Stimulated activated CD8-positive, alpha-beta memory T cell treated with anti-CD3 and anti-CD28 coated beads, Interleukin-12 subunit alpha, Interleukin-12 subunit beta, amount 100 ng/mL, for 24 hours (primary cell): Measurements from ENCODE around the gene PCDH15.

ENCODE experiments used
- DNase-seq: peaks from one replicate; pipeline ENCODE4 v3.0.0-alpha.2; 2020; ENCODE audit errors: extremely low read depth

Gene PCDH15

DNA sequence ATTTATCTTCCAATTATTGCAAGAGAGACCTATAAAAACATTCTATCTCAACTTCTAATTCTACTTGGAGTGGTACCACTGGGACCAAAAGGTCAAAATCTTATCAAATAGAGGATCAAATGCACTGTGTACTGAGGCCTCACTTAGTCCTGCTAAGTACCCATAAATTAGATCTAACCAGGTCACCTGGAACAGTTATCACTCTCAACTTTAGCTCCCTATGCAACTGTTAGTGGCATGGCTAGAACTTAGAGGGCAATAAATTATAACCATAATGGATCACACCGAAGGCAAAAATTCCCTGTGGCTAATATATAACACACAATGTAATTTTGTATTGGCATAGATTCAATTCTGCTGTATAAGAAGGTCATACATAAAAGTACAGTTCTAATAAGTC is 428.9 kb downstream of the PCDH15 start:
- no peak for DNase-seq

DNA sequence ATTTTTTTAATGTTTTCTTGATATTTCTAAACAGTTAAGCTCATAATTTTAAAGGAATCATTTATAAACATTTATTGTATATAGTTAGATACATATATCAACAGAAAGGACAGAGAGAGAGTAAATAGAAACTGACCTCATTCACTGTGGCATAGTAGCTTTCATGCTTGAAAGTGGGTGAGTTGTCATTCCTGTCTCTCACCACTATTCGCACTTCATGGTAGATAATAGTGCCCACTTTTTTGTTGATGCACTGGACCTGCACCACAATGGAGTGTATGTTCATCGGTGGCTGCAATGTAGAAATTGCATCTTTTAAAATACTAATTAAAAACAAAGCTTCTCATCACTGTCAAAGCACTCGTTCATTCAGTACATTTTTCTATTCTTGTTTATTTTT is 432.0 kb downstream of the PCDH15 start:
- DNase-seq, result no peak

DNA sequence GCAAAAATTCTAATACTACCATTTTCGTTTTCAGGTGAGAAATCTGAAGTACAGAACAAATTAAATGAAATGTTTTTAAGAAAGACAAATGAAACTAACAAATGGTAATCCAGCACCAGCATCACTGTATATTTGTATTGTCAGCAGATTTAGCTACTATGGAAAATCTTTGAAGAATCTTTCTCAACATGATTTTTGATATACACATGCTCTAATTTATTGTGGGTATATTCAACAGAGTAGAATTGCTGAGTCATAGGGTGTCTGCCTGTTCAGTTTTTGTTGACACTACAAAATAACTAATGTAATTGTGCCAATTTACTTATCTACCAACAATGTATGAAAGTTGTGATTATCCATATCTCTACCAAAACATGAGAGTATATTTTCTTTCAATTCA is 437.6 kb downstream of the PCDH15 start:
- no peak for DNase-seq

DNA sequence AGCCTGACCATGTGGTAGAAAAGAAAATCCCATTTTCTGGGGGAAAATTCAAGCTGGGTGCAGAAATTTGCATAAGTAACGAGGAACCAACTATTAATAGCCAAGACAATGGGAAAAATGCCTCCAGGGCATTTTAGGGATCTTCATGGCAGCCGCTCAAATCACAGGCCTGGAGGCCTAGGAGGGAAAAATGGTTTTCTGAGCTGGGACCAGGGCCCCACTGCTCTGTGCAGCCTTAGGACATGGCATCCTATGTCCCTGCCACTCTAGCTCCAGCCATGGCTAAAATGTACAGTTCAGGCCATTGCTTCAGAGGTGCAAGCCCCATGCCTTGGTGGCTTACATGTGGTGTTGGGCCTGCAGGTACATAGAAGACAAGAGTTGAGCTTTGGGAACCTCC is 459.0 kb downstream of the PCDH15 start:
- no peak for DNase-seq

DNA sequence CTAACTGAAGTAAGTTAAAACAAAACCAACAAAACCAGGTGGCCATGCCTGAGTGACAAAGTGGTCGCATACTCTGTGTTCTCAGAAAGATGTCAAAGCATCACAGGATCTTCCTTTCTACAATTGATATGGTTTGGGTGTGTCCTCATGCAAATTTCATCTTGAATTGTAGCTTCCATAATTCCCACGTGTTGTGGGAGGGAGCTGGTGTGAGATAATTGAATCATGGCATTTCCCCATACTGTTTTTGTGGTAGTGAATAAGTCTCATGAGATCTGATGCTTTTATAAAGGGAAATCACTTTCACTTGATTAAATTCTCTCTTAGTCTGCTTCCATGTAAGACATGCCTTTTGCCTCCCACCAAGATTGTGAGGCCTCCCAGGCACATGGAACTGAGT is 465.7 kb downstream of the PCDH15 start:
- no peak for DNase-seq

DNA sequence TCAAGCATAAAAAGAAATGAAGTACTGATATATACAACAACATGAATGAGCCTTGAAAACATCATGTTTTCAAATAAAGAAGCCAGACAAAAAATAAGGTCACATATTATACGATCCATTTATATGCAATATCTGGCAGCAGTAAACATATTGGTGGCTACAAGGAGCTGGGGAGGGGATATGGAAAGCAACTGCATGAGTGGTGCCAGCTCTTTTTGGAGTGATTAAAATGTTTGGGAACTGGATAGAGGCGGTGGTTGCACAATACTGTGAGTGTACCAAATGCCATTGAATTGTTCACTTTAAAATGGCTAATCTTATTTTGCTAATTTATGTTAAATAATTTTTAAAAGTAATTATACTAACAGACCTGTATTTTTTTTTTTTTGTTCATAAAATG is 481.7 kb downstream of the PCDH15 start:
- DNase-seq, result no peak

DNA sequence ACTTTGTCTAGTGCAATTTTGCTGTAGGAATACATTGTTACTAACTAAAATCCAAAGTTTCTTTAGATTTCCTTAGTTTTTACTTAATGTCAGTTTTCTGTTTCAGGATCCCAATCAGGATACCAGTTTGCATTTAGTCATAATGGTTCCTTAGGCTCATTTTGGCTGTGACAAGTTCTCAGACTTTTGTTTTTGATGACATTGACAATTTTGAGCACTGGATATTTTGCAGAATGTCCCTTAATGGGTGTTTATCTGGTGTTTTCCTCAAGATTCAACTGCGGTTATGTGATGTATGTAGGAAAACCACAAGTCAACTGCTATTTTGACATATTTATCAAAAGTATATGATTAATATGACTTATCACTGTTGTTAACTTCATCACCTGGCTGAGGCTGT is 482.6 kb downstream of the PCDH15 start:
- no peak for DNase-seq

DNA sequence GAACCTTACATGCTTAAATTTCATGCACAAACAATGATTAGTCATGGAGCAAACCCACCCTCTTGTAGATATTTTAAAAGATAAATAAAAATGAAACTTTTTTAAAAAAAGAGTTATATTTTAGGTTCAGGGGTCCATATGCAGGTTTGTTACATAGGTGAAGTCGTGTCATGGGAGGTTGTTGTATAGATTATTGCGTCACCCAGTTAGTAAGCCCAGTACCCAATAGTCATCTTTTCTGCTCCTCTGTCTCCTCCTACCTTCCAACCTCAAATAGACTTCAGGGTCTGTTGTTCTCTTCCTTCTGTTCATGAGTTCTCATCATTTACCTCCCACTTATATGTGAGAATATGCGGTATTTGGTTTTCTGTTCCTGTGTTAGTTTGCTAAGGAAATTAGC is 486.6 kb downstream of the PCDH15 start:
- no peak for DNase-seq

DNA sequence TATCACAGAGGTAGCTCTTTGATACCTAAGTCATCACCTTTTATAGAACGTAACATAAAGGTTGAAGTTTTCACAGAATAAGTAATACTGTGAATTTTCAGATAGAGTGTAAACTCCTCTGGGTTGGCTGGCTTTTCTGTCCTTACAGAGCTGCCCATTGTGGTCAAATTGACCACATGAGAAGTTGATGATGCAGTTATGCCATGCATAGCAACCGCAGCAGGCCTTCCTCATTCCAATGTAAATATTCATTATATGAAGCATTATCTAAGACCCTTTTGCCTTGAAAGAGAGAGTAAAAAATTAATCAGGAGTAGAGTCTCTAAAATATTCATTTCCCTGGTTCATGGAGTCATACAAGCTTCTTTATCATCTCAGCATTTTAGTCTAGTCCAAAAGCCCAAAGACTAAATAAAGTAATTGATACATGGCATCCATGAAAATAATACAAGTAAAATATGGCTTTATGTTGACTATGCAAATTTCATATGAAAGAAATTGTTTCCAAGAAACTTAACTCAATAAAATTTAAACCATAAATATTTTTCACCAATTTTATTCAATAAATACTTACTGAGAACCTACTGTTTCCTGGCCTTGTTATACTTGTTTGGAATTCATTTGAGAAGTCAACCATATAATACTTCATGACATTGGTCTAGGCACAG is 516.4 kb downstream of the PCDH15 start:
- no peak for DNase-seq

DNA sequence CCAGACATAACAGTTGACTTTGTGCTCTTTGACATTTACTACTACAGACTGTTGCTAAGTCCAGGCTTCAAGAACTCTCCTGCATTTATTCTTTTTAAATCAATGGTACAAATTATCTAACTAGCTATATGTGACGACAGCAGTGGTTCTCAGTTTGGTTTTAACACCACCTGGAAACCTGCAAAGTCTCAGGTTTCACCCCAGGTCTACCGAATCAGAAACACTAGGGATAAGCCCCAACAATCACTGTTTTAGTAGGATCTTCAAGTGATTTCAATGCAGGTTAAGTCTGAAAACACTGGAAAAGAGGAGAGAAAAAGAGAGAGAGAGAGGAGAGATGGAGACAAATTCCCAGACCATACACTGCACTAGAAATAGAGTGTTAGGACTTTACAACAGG is 519.0 kb downstream of the PCDH15 start:
- no peak for DNase-seq

DNA sequence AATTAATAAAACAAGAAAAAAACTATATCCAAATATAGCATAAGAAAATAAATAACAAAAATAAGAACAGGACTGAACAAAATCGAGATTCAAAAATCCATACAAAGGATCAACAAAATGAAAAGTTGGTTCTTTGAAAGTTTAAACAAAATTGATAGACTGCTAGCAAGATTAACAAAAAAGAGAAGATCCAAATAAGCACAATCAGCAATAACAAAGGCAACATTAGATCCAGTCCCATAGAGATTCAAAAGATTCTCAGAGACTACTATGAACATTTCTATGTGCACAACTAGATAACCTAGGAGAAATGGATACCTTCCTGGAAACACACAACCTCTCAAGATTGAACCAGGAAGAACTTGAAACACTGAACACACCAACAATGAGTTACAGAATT is 534.6 kb downstream of the PCDH15 start:
- no peak for DNase-seq

DNA sequence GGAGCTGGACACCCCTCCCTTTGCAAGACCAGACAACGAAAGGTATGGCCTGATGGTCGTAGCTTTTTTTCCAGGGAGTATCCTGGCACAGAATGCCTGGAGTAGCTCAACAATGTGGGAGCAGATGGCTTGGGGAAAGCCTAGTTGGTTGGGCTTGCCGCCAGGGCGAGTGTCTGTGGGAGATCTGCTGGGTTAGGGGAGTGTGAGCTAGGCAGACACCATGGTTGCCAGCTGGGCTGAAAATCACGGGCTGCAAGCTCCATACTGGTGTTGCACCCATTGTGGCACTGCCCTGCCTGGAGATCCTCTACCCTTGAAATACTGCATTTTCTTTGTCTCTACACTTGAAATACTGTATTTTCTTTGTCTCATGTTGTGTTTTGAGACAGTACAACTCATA is 538.3 kb downstream of the PCDH15 start:
- no peak for DNase-seq

DNA sequence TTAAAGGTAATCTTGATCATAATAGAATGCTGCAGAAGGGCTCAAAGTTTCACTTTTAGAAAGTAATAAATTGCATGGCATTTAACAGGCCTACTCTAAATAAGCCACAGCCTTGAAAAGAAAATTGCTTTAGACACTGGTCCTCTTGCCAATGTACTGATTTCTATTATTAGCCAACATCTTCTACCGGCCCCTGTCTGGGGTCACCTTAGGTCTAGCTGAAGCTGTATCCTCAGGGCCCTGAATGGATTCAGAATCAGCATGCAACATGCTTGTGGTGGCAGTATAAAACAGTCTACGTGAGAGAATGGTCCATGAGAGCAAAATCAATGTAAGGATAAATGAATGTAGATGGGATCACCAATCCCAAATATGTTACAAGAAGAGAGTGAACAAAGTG is 541.9 kb downstream of the PCDH15 start:
- no peak for DNase-seq

DNA sequence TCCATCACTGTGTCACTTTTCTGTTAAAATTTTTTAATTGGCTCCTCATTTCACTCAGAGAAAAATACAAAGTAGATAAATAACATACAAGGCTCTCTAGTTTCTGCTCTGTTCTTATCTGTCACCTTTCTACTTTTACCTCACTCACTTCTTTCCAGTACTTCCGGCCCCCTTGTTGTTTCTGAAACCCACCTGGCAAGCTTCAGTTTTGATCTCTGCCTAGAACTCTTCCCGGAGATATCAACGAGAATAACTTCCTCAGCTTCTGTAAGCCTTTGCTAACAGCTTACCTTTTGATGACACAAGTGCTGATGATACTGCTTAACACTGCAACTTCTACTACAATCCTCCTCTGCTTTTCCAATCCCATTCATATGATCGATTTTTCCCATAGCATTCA is 566.2 kb downstream of the PCDH15 start:
- DNase-seq, result no peak

DNA sequence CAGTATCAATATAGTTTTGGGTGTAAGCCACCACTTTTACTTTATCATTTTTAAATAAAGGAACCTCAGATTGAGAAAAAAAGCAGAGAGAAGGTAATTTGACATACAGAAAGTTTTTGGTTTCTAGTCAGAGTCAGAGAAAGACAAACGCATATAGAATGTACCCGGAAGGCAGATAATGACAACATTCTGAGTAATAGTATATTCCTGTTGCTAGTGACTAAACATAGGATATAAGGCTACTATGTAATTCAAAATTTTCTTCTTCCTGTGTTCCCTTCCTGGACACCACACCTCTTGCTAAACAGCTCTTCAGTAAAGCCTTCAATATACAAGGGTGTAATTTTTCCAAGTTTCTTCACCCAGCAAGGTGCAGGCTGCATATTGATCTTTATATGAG is 597.6 kb downstream of the PCDH15 start:
- DNase-seq, result no peak

DNA sequence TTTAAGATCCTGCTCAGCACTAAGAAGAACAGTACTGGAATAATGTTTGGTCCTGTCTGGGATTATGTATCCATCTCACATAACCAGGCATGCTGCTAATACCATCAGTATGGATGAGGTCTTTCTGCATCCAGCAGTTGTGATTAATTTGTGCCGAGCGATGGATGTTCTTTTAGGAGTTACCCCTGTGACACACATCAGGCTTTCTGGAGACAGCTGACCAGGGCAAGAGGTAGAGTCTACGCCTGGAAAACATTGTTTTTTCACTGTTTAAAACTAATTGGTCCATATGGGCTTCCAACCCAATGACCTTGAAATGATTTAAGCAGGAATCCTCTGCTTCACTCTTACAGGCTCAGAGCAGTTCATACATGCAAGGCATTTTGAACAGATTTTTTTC is 603.0 kb downstream of the PCDH15 start:
- no peak for DNase-seq

DNA sequence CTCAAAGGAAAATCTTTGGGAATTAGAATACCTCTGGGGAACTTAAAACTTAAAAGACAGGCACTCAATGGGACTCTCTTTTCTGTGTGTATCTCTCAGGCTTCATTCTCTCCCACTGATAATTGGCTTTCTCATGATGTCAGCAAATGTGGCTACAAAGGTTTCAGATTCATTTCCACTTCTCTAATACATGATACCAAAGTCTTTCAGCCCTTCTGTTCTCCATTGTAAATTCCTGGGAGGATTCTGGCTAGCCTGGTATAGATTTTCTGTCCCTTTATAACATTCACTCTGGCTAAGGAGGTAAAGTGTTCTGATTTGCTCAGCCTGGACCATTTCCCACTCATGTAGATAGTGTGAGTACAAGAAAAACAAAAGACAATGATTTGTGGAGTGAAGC is 606.2 kb downstream of the PCDH15 start:
- DNase-seq, result no peak

DNA sequence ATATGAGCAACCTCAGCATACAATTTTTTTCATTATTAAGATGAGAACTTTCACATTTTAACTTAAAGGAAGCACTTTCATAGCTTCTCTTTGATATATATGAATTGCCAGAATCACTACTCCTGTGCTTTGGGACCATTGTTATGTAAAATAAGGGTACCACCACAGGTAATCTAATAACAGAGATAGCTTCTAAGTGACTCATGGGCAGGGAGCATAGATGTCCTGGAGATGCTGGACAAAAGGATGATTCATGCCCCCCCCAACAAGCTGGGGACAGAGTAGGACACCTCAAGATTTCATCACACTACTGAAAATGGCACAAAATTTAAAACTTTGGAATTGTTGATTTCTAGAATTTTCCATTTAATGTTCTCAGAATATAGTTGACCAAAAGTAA is 641.1 kb downstream of the PCDH15 start:
- DNase-seq, result no peak

DNA sequence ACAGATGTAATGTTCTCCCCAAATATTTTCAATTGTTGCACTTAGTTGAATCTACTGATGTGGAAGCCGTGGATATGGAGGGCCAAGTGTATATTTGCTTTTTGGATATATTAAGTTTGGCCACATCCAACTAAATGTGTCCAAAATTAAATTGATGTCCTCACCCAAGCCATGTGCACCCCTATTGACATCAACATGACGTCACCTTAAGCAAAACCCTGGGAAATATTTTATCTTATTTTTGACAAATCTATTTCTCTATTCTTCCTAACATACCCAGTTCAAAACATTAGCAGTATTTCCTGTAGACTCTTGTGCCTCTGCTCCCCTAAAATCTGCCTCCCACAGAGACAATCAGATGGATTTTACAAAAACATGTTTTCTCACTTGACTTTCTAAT is 652.5 kb downstream of the PCDH15 start:
- DNase-seq, result no peak

DNA sequence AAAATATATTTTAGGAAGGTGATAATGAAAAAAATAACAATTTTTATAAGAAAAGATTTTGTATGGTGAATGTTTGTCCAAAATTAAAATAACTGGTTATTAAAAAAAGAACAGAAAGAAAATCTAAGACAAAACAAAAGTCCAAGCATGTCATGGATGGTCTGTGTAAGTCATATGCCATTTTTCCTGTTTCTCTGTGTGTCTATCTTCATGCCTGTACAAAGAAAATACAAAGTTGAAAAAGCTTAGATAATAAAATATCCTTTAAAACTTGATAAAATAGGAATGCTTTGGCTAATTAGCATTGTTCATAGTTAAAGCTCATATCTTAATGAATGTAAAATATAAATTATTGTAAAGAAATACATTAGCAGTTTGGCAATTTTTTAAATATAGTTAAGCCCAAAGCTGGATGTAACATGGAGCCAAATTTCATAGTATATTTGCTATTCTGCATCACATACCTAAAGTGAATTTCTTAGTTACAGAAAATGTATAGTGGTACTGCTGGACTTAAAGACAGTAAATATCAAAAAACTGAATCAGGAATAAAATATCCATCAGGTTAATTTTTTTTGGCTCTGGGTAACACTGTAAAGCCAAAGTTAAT is 661.1 kb downstream of the PCDH15 start:
- DNase-seq, result no peak

DNA sequence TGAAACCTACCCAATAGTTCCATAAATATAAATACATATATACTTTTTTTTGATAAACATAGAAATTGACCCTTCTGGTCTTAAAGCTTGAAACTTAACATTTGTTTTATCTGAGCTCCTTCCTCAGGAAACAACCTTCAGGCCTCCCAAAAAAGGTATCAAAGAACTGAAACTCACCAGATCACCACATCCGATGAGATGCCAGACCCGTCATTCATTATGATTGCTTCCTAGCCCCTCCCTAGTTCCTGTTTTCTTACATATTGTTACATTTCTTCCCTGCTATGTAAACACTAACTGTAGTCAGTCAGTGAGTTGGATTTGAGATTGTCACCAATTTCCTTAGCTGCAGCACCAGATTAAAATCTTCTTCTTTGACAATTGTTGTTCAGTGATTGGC is 663.6 kb downstream of the PCDH15 start:
- DNase-seq, result no peak

DNA sequence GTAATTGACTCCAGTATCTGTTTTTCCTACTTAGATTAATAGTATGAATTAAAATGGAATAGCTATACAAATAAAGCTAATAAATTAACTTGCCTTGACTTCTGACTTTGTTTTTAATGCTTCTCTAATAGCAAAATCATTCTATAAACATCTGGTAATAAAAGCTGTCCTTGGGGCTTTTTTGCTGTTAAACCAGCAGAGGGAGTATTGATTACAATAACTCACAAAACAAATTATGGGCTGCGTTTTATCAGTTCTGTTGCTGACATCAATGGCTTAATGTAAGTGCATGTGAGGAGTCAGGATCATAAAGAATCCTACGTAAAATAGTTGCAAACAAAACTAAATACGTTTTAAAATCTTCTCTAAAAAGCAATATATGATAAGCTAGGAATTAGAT is 667.8 kb downstream of the PCDH15 start:
- DNase-seq, result no peak

DNA sequence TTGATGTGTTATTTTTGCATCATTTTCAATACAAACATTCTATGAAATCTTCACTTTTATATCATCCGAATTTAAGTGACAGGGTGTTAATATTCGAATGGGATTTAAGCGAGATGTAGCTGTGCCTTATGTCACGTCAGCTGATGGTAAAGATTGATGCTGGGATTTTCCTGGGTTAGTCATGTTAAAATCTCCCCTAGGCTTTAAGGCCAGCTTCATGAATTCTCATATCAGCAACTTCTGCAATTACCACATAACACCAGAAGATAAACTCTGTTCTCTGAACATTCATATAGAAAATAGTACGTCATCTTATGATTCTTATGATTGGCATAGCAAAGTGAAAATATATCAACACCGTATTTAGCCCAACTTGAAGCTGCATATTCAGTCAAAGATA is 669.2 kb downstream of the PCDH15 start:
- no peak for DNase-seq

DNA sequence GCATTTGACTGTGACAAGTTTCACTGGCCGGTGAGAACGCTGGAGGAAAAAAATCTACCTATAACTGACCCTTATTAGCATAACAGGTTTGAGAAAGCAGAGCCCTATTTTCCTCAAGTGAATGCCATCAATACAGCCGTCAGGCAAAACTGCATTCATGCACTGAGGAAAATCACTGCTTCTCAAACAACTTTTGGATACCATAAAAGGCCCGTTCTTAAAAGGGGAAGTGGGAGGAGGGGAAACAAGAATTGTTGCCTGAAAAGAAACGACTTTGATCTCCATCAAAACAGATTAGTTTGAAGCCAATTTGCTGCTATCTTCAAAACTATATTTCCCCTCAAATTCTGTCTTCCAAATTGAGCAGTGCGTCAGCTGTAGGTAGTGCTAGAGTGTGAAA is 670.6 kb downstream of the PCDH15 start:
- no peak for DNase-seq
